ENCODE measurements around the gene CDC25B. TPM values are rescaled to one million over a fixed set of nuclear protein-coding genes. Genes with fewer than 3 reads are reported as not detected.

The CDC25B gene
- total and polyA plus RNA-seq, 10 of the 15 experiments (the other 5 are each of a cell fraction or from before 2014, with no cell fraction given): 4.6 to 58.8 (median 24.6) TPM

DNA sequence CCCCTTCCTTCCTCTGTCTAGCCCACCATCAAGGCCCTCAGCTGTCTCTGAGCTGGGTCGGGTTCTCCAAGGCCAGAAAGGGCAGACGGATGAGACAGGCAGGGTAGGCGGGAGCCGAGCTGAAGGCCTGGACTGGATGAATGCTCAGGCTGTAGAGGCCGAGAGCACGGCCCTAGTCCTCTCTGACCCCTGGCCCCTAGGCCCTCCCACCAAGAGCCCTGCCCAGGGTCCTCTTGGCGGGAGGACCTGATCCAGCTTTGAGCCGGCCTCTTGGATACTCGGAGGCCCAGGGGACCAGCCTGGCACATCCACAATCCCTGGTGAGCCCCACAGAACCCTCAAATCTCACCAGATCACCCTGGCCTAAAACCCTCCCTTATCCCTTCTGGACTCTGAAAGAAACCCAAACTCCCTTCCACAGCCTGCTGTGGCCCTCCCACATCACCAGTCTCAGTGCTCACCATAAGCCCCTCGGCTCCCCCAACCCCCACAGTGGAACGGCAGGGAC is 36.7 kb upstream of the CDC25B start:
- Histone ChIP-seq H3K27ac (ENCODE audit: control insufficient read depth, insufficient read depth) (no peak overlapping the region), H3K4me1 (ENCODE audit: control insufficient read depth, insufficient read depth, low read length) (peaks cover 5% of the 10 kb centered on the region; the same call in 1 of the 2 replicates), H3K9ac (ENCODE audit: control insufficient read depth, insufficient read depth, low read length) (no peak overlapping the region), H3K27me3 (replicated peaks in 1 of 2; ENCODE audit: control insufficient read depth in 2 of 2, insufficient read depth in 2 of 2, low read length in 1 of 2) (no peaks in the 10 kb centered on the region), H2AFZ (ENCODE audit: control insufficient read depth, low read depth, low read length) (no peak overlapping the region), H4K20me1 (ENCODE audit: control insufficient read depth, insufficient read depth) (no peaks in the 10 kb centered on the region), H3K4me2 (ENCODE audit: control insufficient read depth, insufficient read depth) (no peak overlapping the region), H3K4me3 (no peak overlapping the region), H3K79me2 (ENCODE audit: control insufficient read depth, insufficient read depth, low read length) (no peaks in the 10 kb centered on the region), H3K9me3 (replicated peaks; ENCODE audit: control insufficient read depth, insufficient read depth, low read length) (no peaks in the 10 kb centered on the region), H3K36me3 (ENCODE audit: control insufficient read depth in 2 of 2, insufficient read depth in 2 of 2, low read length in 1 of 2) (peaks cover 0 to 2% of the 10 kb centered on the region in 2 experiments; a peak in 1 of 4 replicates)
- in situ Hi-C loops (cut with MboI) (no loop called here), intact Hi-C loops (cut with micrococcal nuclease; ENCODE audit: unreplicated experiment) (no loop called here)
- no TSS peak for BruUV-seq (replicated peaks)
- ChIA-PET RAD21 (ENCODE audit: unreplicated experiment) (no interaction called here), SMC1A (ENCODE audit: uncharacterized antibody, unreplicated experiment) (no interaction called here), POLR2A (no interaction called here), CTCF (interaction anchor here (1.6 to 3.3 kb wide), 2 partner anchors 9 to 96 kb away, joined by 4 to 29 read pairs; partner anchors contain the start of gene ADISSP)
- DNase-seq (ENCODE audit: low read depth, low spot score): no peak
- 94% methylated on average over 11 of the region's 11 CpGs for WGBS (ENCODE audit: insufficient coverage, insufficient replicate concordance, low lambda C conversion rate, missing lambda C conversion rate)
- no peak for ATAC-seq
- FAIRE-seq: no peak
- TF ChIP-seq ZNF274 (IDR thresholded peaks at IDR 0.05; ENCODE audit: insufficient read depth, insufficient read length): no peak
- no peak for TF ChIP-seq MYB (IDR thresholded peaks at IDR 0.05; ENCODE audit: borderline replicate concordance, low read depth, low read length)
- no peak for TF ChIP-seq EZH2 (IDR thresholded peaks at IDR 0.05; ENCODE audit: borderline replicate concordance, control insufficient read depth, low read depth, low read length)
- TF ChIP-seq FOXK2 (IDR thresholded peaks at IDR 0.05): no peak
- TF ChIP-seq ZBED1 (IDR thresholded peaks at IDR 0.05; ENCODE audit: borderline replicate concordance): no peak
- no peak for TF ChIP-seq WRNIP1 (IDR thresholded peaks at IDR 0.05; ENCODE audit: borderline replicate concordance, low read depth, low read length)
- TF ChIP-seq, protein P1, sequence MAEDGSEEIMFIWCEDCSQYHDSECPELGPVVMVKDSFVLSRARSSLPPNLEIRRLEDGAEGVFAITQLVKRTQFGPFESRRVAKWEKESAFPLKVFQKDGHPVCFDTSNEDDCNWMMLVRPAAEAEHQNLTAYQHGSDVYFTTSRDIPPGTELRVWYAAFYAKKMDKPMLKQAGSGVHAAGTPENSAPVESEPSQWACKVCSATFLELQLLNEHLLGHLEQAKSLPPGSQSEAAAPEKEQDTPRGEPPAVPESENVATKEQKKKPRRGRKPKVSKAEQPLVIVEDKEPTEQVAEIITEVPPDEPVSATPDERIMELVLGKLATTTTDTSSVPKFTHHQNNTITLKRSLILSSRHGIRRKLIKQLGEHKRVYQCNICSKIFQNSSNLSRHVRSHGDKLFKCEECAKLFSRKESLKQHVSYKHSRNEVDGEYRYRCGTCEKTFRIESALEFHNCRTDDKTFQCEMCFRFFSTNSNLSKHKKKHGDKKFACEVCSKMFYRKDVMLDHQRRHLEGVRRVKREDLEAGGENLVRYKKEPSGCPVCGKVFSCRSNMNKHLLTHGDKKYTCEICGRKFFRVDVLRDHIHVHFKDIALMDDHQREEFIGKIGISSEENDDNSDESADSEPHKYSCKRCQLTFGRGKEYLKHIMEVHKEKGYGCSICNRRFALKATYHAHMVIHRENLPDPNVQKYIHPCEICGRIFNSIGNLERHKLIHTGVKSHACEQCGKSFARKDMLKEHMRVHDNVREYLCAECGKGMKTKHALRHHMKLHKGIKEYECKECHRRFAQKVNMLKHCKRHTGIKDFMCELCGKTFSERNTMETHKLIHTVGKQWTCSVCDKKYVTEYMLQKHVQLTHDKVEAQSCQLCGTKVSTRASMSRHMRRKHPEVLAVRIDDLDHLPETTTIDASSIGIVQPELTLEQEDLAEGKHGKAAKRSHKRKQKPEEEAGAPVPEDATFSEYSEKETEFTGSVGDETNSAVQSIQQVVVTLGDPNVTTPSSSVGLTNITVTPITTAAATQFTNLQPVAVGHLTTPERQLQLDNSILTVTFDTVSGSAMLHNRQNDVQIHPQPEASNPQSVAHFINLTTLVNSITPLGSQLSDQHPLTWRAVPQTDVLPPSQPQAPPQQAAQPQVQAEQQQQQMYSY (CRISPR knock-in tag; IDR thresholded peaks at IDR 0.05): no peak
- TF ChIP-seq SIX5 (IDR thresholded peaks at IDR 0.05; ENCODE audit: low read depth, low read length, severe bottlenecking): no peak
- TF ChIP-seq RFX5 (IDR thresholded peaks at IDR 0.05; ENCODE audit: low read depth, low read length): no peak
- no peak for TF ChIP-seq JUND (IDR thresholded peaks at IDR 0.05; ENCODE audit: low read depth, low read length)
- TF ChIP-seq, protein P2, sequence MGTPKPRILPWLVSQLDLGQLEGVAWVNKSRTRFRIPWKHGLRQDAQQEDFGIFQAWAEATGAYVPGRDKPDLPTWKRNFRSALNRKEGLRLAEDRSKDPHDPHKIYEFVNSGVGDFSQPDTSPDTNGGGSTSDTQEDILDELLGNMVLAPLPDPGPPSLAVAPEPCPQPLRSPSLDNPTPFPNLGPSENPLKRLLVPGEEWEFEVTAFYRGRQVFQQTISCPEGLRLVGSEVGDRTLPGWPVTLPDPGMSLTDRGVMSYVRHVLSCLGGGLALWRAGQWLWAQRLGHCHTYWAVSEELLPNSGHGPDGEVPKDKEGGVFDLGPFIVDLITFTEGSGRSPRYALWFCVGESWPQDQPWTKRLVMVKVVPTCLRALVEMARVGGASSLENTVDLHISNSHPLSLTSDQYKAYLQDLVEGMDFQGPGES (IDR thresholded peaks at IDR 0.05): no peak
- TF ChIP-seq JUNB (IDR thresholded peaks at IDR 0.05): no peak
- TF ChIP-seq POLR2AphosphoS5 (IDR thresholded peaks at IDR 0.05; ENCODE audit: low read length): no peak
- no peak for TF ChIP-seq SREBF2 (IDR thresholded peaks at IDR 0.05; ENCODE audit: low read length)
- TF ChIP-seq, protein P3, sequence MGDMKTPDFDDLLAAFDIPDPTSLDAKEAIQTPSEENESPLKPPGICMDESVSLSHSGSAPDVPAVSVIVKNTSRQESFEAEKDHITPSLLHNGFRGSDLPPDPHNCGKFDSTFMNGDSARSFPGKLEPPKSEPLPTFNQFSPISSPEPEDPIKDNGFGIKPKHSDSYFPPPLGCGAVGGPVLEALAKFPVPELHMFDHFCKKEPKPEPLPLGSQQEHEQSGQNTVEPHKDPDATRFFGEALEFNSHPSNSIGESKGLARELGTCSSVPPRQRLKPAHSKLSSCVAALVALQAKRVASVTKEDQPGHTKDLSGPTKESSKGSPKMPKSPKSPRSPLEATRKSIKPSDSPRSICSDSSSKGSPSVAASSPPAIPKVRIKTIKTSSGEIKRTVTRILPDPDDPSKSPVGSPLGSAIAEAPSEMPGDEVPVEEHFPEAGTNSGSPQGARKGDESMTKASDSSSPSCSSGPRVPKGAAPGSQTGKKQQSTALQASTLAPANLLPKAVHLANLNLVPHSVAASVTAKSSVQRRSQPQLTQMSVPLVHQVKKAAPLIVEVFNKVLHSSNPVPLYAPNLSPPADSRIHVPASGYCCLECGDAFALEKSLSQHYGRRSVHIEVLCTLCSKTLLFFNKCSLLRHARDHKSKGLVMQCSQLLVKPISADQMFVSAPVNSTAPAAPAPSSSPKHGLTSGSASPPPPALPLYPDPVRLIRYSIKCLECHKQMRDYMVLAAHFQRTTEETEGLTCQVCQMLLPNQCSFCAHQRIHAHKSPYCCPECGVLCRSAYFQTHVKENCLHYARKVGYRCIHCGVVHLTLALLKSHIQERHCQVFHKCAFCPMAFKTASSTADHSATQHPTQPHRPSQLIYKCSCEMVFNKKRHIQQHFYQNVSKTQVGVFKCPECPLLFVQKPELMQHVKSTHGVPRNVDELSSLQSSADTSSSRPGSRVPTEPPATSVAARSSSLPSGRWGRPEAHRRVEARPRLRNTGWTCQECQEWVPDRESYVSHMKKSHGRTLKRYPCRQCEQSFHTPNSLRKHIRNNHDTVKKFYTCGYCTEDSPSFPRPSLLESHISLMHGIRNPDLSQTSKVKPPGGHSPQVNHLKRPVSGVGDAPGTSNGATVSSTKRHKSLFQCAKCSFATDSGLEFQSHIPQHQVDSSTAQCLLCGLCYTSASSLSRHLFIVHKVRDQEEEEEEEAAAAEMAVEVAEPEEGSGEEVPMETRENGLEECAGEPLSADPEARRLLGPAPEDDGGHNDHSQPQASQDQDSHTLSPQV (IDR thresholded peaks at IDR 0.05): no peak
- TF ChIP-seq, protein P4, sequence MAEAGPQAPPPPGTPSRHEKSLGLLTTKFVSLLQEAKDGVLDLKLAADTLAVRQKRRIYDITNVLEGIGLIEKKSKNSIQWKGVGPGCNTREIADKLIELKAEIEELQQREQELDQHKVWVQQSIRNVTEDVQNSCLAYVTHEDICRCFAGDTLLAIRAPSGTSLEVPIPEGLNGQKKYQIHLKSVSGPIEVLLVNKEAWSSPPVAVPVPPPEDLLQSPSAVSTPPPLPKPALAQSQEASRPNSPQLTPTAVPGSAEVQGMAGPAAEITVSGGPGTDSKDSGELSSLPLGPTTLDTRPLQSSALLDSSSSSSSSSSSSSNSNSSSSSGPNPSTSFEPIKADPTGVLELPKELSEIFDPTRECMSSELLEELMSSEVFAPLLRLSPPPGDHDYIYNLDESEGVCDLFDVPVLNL (IDR thresholded peaks at IDR 0.05; ENCODE audit: low read depth, low read length): no peak

Data from GM12878 (cell line).